ENCODE measurements around the gene IFNLR1.

Gene IFNLR1

GRCh38 chr1:24190983-24191461 is 3.9 kb upstream of the IFNLR1 start:
- peak; percentile 95 for DNase-seq (ENCODE audit: low read depth)
- 0 out of 2 replicates have a peak overlapping the region, but pooled peaks have one; percentile 4 for H3K4me3 ChIP-seq (ENCODE audit: low read depth, low read length)
- no peak for TF ChIP-seq CTCF (IDR thresholded peaks at IDR 0.05; ENCODE audit: insufficient read depth, low read depth, low read length, missing control alignments)

GRCh38 chr1:24189528-24189927 is 2.4 kb upstream of the IFNLR1 start:
- peak; percentile 89 for DNase-seq (ENCODE audit: low read depth)
- peak overlapping the region; percentile 24 for H3K4me3 ChIP-seq (ENCODE audit: low read depth, low read length)
- TF ChIP-seq CTCF (IDR thresholded peaks at IDR 0.05; ENCODE audit: insufficient read depth, low read depth, low read length, missing control alignments), result no peak

GRCh38 chr1:24186711-24186992 is 437 bp downstream of the IFNLR1 start:
- peak overlapping the region; percentile 56 for H3K4me3 ChIP-seq (ENCODE audit: low read depth, low read length)
- TF ChIP-seq CTCF (IDR thresholded peaks at IDR 0.05; ENCODE audit: insufficient read depth, low read depth, low read length, missing control alignments), result no peak
- no peak for DNase-seq (ENCODE audit: low read depth)

- peak overlapping the region; percentile 56 for H3K4me3 ChIP-seq (ENCODE audit: low read depth, low read length)
- no peak for TF ChIP-seq CTCF (IDR thresholded peaks at IDR 0.05; ENCODE audit: insufficient read depth, low read depth, low read length, missing control alignments)
- DNase-seq (ENCODE audit: low read depth), result no peak
These were observed 918 bp downstream of the IFNLR1 start for GRCh38 chr1:24186031-24186710.

GRCh38 chr1:24185076-24185475 is 2.0 kb downstream of the IFNLR1 start:
- no peak overlapping the region for H3K4me3 ChIP-seq (ENCODE audit: low read depth, low read length)
- no peak for TF ChIP-seq CTCF (IDR thresholded peaks at IDR 0.05; ENCODE audit: insufficient read depth, low read depth, low read length, missing control alignments)
- DNase-seq (ENCODE audit: low read depth), result no peak

- no peak for DNase-seq (ENCODE audit: low read depth)
- TF ChIP-seq CTCF (IDR thresholded peaks at IDR 0.05; ENCODE audit: insufficient read depth, low read depth, low read length, missing control alignments), result no peak
- H3K4me3 ChIP-seq (ENCODE audit: low read depth, low read length), result no peak overlapping the region
These were observed 5.0 kb downstream of the IFNLR1 start for GRCh38 chr1:24182061-24182460.

- TF ChIP-seq CTCF (IDR thresholded peaks at IDR 0.05; ENCODE audit: insufficient read depth, low read depth, low read length, missing control alignments), result no peak
- no peak overlapping the region for H3K4me3 ChIP-seq (ENCODE audit: low read depth, low read length)
- no peak for DNase-seq (ENCODE audit: low read depth)
These were observed 5.5 kb downstream of the IFNLR1 start for GRCh38 chr1:24181619-24182018.
